Right atrium auricular region (tissue), 2 donors: Measurements from ENCODE around the gene POLR3GL. TPM values are rescaled to one million over a fixed set of nuclear protein-coding genes. Genes with fewer than 3 reads are reported as not detected.
A peak's percentile ranks its signal among the peaks of the same experiment; 100 is the strongest.
"Not testable (repeated sequence)": the region's sequence is repeated elsewhere in the genome, so short reads cannot be mapped to it uniquely, and the experiment has no call there.

Experiments used
- DNase-seq: peaks from one replicate; pipeline ENCODE4 v3.0.0-alpha.2; 2019; ENCODE audit warnings: low spot score
- H3K27ac ChIP-seq, 2 donors: fragments of 200-600 bp; sonication (generic); 1 replicate in 1 of 2; 2 replicates in 1 of 2; pipeline ENCODE4 v1.5.1; 2016 to 2019
- H3K27me3 ChIP-seq, 2 donors: fragments of 200-600 bp; sonication (generic); one replicate each; pipeline versions ENCODE4 v1.5.1 to v1.6.0; 2017 to 2019
- H3K36me3 ChIP-seq: fragments of 200-600 bp; sonication (generic); one replicate; pipeline ENCODE4 v1.5.1; 2016
- H3K4me1 ChIP-seq, 2 donors: fragments of 200-600 bp; sonication (generic); one replicate each; pipeline versions ENCODE4 v1.5.1 to v1.6.0; 2017 to 2019
- H3K4me3 ChIP-seq, 2 donors: fragments of 200-600 bp; sonication (generic); 1 replicate in 1 of 2; 2 replicates in 1 of 2; pipeline ENCODE4 v1.5.1; 2017 to 2019; ENCODE audit warnings: mild to moderate bottlenecking in 1 of 2, moderate library complexity in 1 of 2
- H3K9me3 ChIP-seq, 2 donors: fragments of 200-600 bp; sonication (generic); one replicate each; pipeline ENCODE4 v1.5.1; 2019
- total RNA-seq, 2 donors: library from RNA; depleted of rRNA; stranded (reverse); fragments of >200 nt; gene quantifications; one replicate each; pipeline ENCODE4 v1.1.0, GENCODE V29; 2016
- TF ChIP-seq, protein P1 (sequence below), 2 donors: fragments of 200-600 bp; sonication (generic); IDR thresholded peaks; one replicate each; pipeline ENCODE4 v1.5.1; 2019; ENCODE audit warnings: antibody characterized with exemption in 2 of 2

The POLR3GL gene
- total RNA-seq, 2 donors from 2014 or later: 36.4 to 45.2 TPM

- no peaks in the 10 kb centered on the region for H3K36me3 ChIP-seq
- DNase-seq: no peak
- no peaks in the 10 kb centered on the region for H3K27me3 ChIP-seq
- peak overlapping the region in 1 of 2 donors; percentile 90 for H3K27ac ChIP-seq
- H3K4me3 ChIP-seq: no peak overlapping the region
- TF ChIP-seq, protein P1, sequence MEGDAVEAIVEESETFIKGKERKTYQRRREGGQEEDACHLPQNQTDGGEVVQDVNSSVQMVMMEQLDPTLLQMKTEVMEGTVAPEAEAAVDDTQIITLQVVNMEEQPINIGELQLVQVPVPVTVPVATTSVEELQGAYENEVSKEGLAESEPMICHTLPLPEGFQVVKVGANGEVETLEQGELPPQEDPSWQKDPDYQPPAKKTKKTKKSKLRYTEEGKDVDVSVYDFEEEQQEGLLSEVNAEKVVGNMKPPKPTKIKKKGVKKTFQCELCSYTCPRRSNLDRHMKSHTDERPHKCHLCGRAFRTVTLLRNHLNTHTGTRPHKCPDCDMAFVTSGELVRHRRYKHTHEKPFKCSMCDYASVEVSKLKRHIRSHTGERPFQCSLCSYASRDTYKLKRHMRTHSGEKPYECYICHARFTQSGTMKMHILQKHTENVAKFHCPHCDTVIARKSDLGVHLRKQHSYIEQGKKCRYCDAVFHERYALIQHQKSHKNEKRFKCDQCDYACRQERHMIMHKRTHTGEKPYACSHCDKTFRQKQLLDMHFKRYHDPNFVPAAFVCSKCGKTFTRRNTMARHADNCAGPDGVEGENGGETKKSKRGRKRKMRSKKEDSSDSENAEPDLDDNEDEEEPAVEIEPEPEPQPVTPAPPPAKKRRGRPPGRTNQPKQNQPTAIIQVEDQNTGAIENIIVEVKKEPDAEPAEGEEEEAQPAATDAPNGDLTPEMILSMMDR (IDR thresholded peaks at IDR 0.05): no peak
- H3K4me1 ChIP-seq: peaks cover 0 to 11% of the 10 kb centered on the region in 2 donors
- H3K9me3 ChIP-seq: no peaks in the 10 kb centered on the region
Measured at GRCh38 chr1:146022403-146023127, 58.1 kb downstream of the POLR3GL start.

DNA sequence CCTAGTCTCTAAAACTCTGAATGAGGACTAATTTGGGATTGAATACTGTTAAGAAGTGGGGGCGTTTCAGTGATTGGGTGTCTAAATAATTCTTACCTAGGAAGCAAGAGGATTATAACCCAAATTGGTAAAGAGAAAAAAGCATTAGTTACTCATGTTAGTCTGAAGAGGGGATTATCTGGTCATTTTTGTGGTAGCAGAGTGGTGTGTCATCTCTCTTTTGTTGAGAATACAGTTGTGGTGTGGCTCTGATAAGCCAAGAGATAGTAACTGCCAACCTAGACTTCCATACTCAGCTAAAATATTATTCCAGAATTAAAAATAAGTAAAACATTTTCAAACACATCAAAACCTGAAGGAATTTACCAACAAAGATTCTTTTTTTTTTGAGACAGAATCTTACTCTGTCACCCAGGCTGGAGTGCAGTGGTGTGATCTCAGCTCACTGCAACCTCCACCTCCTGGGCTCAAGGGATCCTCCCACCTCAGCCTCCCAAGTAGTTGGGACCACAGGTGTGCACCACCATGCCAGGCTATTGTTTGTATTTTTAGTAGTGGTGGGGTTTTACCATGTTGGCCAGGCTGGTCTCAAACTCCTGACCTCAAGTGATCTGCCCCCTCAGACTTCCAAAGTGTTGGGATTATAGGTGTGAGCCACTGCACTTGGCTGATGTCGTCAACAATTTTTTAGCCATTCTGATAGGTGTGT lies 61.5 kb downstream of the POLR3GL start:
- H3K9me3 ChIP-seq, H3K36me3 ChIP-seq, H3K4me1 ChIP-seq, H3K4me3 ChIP-seq, H3K27me3 ChIP-seq, DNase-seq: not testable (repeated sequence)
- H3K27ac ChIP-seq: peak overlapping the region in 1 of 2 donors; percentile 6

DNA sequence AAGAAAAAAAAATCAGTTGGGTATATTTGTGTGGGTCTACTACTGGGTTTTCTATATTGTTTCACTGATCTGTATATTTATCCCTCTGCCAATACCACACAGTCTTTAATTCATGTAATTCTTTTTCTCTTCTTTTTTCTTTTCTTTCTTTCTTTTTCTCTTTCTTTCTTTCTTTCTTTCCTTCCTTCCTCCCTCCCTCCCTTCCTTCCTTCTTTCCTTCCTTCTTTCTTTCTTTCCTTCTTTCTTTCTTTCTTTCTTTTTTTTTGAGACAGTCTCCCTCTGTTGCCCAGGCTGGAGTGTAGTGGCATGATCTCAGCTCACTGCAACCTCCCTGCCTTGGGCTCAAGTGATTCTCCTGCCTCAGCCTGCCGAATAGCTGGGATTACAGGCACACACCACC lies 62.2 kb downstream of the POLR3GL start:
- DNase-seq, H3K9me3 ChIP-seq, H3K27me3 ChIP-seq, H3K4me3 ChIP-seq, H3K36me3 ChIP-seq, H3K4me1 ChIP-seq, H3K27ac ChIP-seq: not testable (repeated sequence)

Other genes with a start within 250 kb of the POLR3GL start
- gene CD160, start 245.2 kb upstream of the POLR3GL start, total RNA-seq: not detected
- gene RNF115, start 140.6 kb upstream of the POLR3GL start, total RNA-seq: 10 to 100 TPM; 42.8 to 44.6 TPM
- gene POLR3C, start 140.5 kb upstream of the POLR3GL start, total RNA-seq: 10 to 100 TPM; 16.0 to 19.5 TPM
- 10 to 100 TPM in 1 of 2 donors, 1 to 10 TPM in 1; 3.2 to 10.5 TPM for gene NUDT17, start 119.1 kb upstream of the POLR3GL start, total RNA-seq
- 10 to 100 TPM; 11.4 to 18.0 TPM for gene PIAS3, start 105.6 kb upstream of the POLR3GL start, total RNA-seq
- 1 to 10 TPM; 1.8 to 2.4 TPM for gene ANKRD35, start 78.8 kb upstream of the POLR3GL start, total RNA-seq
- 10 to 100 TPM in 1 of 2 donors, 1 to 10 TPM in 1; 5.4 to 21.6 TPM for gene ITGA10, start 54.6 kb upstream of the POLR3GL start, total RNA-seq
- gene PEX11B, start 46.0 kb upstream of the POLR3GL start, total RNA-seq: 10 to 100 TPM; 20.1 to 21.2 TPM
- 10 to 100 TPM; 75.2 to 91.1 TPM for gene RBM8A, start 37.2 kb upstream of the POLR3GL start, total RNA-seq
- gene LIX1L, start 6.7 kb upstream of the POLR3GL start, total RNA-seq: 10 to 100 TPM; 26.6 to 36.6 TPM
- gene ANKRD34A, start 115 bp upstream of the POLR3GL start, total RNA-seq: 1 to 10 TPM; 1.5 to 3.4 TPM
- 1,000 to 10,000 TPM in 1 of 2 donors, 100 to 1,000 TPM in 1; 898 to 1,186 TPM for gene TXNIP, start 31.9 kb downstream of the POLR3GL start, total RNA-seq
- gene HJV, start 57.0 kb downstream of the POLR3GL start, total RNA-seq: 100 to 1,000 TPM in 1 of 2 donors, 10 to 100 TPM in 1; 73.3 to 153 TPM
- gene NBPF10, start 180.1 kb downstream of the POLR3GL start, total RNA-seq: under 1 TPM; 0.67 to 0.89 TPM